Peyer's patch (tissue), 4 donors: ENCODE data around the gene RAB31. TPM values are rescaled to one million over a fixed set of nuclear protein-coding genes. Genes with fewer than 3 reads are reported as not detected.
A peak's percentile ranks its signal among the peaks of the same experiment; 100 is the strongest.

Experiments used
- DNase-seq, 3 donors: peaks; one replicate each; pipeline ENCODE4 v3.0.0-alpha.2; 2017 to 2019
- H3K27ac ChIP-seq, 4 donors: fragments of 200-600 bp; sonication (generic); one replicate each; pipeline ENCODE4 v1.5.1; 2016 to 2019
- H3K27me3 ChIP-seq, 2 donors: fragments of 200-600 bp; sonication (generic); one replicate each; pipeline ENCODE4 v1.5.1; 2019
- H3K36me3 ChIP-seq, 3 donors: fragments of 200-600 bp; sonication (generic); one replicate each; pipeline ENCODE4 v1.5.1; 2016 to 2019
- H3K4me1 ChIP-seq, 4 donors: fragments of 200-600 bp; sonication (generic); one replicate each; pipeline ENCODE4 v1.5.1; 2016 to 2019
- H3K4me3 ChIP-seq, 4 donors: fragments of 200-600 bp; sonication (generic); 1 replicate in 3 of 4; 2 replicates in 1 of 4; pipeline ENCODE4 v1.5.1; 2016 to 2019; ENCODE audit warnings: mild to moderate bottlenecking in 1 of 4
- H3K9me3 ChIP-seq, 4 donors: fragments of 200-600 bp; sonication (generic); one replicate each; pipeline ENCODE4 v1.5.1; 2016 to 2019; ENCODE audit warnings: mild to moderate bottlenecking in 1 of 4
- CTCF ChIP-seq, 6 experiments: fragments of 450-650 bp in 4 of 6; fragments of 200-600 bp in 2 of 6; sonication (generic) in 1 of 6; IDR thresholded peaks; one replicate each; pipeline ENCODE4 v1.5.1; 2017 to 2019; ENCODE audit warnings: antibody characterized with exemption in 6 of 6, mild to moderate bottlenecking in 3 of 6, moderate library complexity in 1 of 6
- POLR2A ChIP-seq, 2 donors: fragments of 450-650 bp; IDR thresholded peaks; one replicate each; pipeline ENCODE4 v1.5.1; 2017; ENCODE audit warnings: antibody characterized with exemption in 2 of 2, mild to moderate bottlenecking in 2 of 2, moderate library complexity in 2 of 2
- total RNA-seq, 4 donors: library from RNA; depleted of rRNA; stranded (reverse); fragments of >200 nt; gene quantifications; one replicate each; pipeline ENCODE4 v1.1.0, GENCODE V29; 2016

Gene RAB31
- total RNA-seq, 4 donors from 2014 or later: 6.2 to 66.8 (median 17.7) TPM

GRCh38 chr18:9681217-9681616 lies 26.9 kb upstream of the RAB31 start:
- Histone ChIP-seq H3K27me3 (no peaks in the 10 kb centered on the region), H3K4me1 (no peaks in the 10 kb centered on the region), H3K4me3 (no peak overlapping the region), H3K27ac (no peak overlapping the region), H3K9me3 (no peaks in the 10 kb centered on the region), H3K36me3 (no peaks in the 10 kb centered on the region)
- TF ChIP-seq POLR2A (IDR thresholded peaks at IDR 0.05) (no peak), CTCF (IDR thresholded peaks at IDR 0.05) (no peak)
- DNase-seq: no peak

GRCh38 chr18:9682572-9682971 lies 25.5 kb upstream of the RAB31 start:
- H3K4me3 ChIP-seq: no peak overlapping the region
- no peaks in the 10 kb centered on the region for H3K4me1 ChIP-seq

GRCh38 chr18:9683418-9684396 lies 24.4 kb upstream of the RAB31 start:
- Histone ChIP-seq H3K27ac (peak overlapping the region in 1 of 4 donors; percentile 5), H3K27me3 (no peaks in the 10 kb centered on the region), H3K4me3 (no peak overlapping the region), H3K4me1 (no peaks in the 10 kb centered on the region), H3K9me3 (no peaks in the 10 kb centered on the region), H3K36me3 (no peaks in the 10 kb centered on the region)
- no peak for DNase-seq
- TF ChIP-seq CTCF (IDR thresholded peaks at IDR 0.05): peak in 4 of 6 experiments; percentile 15 to 44 (median 21)
- TF ChIP-seq POLR2A (IDR thresholded peaks at IDR 0.05): no peak

More at GRCh38 chr18:9682572-9682971, 25.5 kb upstream of the RAB31 start:
- H3K36me3 ChIP-seq: no peaks in the 10 kb centered on the region
- H3K27ac ChIP-seq: no peak overlapping the region
- no peak for DNase-seq
- H3K27me3 ChIP-seq: no peaks in the 10 kb centered on the region
- no peak for TF ChIP-seq CTCF (IDR thresholded peaks at IDR 0.05)
- TF ChIP-seq POLR2A (IDR thresholded peaks at IDR 0.05): no peak
- no peaks in the 10 kb centered on the region for H3K9me3 ChIP-seq

- Histone ChIP-seq H3K27ac (peak overlapping the region; percentile 3 to 60 (median 38)), H3K27me3 (no peaks in the 10 kb centered on the region), H3K4me1 (no peaks in the 10 kb centered on the region), H3K4me3 (no peak overlapping the region), H3K36me3 (no peaks in the 10 kb centered on the region), H3K9me3 (no peaks in the 10 kb centered on the region)
- TF ChIP-seq CTCF (IDR thresholded peaks at IDR 0.05) (no peak), POLR2A (IDR thresholded peaks at IDR 0.05) (no peak)
- DNase-seq: no peak
Measured at GRCh38 chr18:9684881-9685614, 23.1 kb upstream of the RAB31 start.

GRCh38 chr18:9685615-9685890 lies 22.5 kb upstream of the RAB31 start:
- no peak for DNase-seq
- Histone ChIP-seq H3K36me3 (no peaks in the 10 kb centered on the region), H3K4me3 (no peak overlapping the region), H3K27me3 (no peaks in the 10 kb centered on the region), H3K4me1 (no peaks in the 10 kb centered on the region), H3K9me3 (no peaks in the 10 kb centered on the region), H3K27ac (peak overlapping the region in 2 of 4 donors; percentile 55 to 60)
- TF ChIP-seq POLR2A (IDR thresholded peaks at IDR 0.05) (no peak), CTCF (IDR thresholded peaks at IDR 0.05) (no peak)
